ENCODE data around the gene ARHGAP42.

GRCh38 chr11:100942016-100942415, 254.9 kb downstream of the ARHGAP42 start:
- TF ChIP-seq LARP7 (IDR thresholded peaks at IDR 0.05) (no peak), BRCA1 (IDR thresholded peaks at IDR 0.05; ENCODE audit: low read depth, low read length) (no peak), ZBTB40 (IDR thresholded peaks at IDR 0.05; ENCODE audit: borderline replicate concordance) (no peak), CHD1 (IDR thresholded peaks at IDR 0.05; ENCODE audit: low read depth, low read length) (no peak), KDM1A (IDR thresholded peaks at IDR 0.05; ENCODE audit: borderline replicate concordance) (no peak), NFYB (IDR thresholded peaks at IDR 0.05; ENCODE audit: insufficient read depth, low read depth, low read length) (no peak), CREB1 (IDR thresholded peaks at IDR 0.05; ENCODE audit: low read depth) (no peak), SPI1 (IDR thresholded peaks at IDR 0.05; ENCODE audit: borderline replicate concordance, insufficient read depth, low read depth, low read length) (no peak), RCOR1 (conservative IDR thresholded peaks at IDR 0.05; ENCODE audit: low read depth, low read length) (no peak), SMARCA5 (IDR thresholded peaks at IDR 0.05) (no peak), RELA (IDR thresholded peaks at IDR 0.05; ENCODE audit: borderline replicate concordance, partially characterized antibody) (no peak)
- TF ChIP-seq, protein P1, sequence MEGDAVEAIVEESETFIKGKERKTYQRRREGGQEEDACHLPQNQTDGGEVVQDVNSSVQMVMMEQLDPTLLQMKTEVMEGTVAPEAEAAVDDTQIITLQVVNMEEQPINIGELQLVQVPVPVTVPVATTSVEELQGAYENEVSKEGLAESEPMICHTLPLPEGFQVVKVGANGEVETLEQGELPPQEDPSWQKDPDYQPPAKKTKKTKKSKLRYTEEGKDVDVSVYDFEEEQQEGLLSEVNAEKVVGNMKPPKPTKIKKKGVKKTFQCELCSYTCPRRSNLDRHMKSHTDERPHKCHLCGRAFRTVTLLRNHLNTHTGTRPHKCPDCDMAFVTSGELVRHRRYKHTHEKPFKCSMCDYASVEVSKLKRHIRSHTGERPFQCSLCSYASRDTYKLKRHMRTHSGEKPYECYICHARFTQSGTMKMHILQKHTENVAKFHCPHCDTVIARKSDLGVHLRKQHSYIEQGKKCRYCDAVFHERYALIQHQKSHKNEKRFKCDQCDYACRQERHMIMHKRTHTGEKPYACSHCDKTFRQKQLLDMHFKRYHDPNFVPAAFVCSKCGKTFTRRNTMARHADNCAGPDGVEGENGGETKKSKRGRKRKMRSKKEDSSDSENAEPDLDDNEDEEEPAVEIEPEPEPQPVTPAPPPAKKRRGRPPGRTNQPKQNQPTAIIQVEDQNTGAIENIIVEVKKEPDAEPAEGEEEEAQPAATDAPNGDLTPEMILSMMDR (IDR thresholded peaks at IDR 0.05 in 2 of 3, conservative IDR thresholded peaks at IDR 0.05 in 1 of 3; ENCODE audit: control insufficient read depth in 2 of 3, extremely low read depth in 1 of 3, insufficient read depth in 1 of 3, low read depth in 3 of 3, low read length in 3 of 3) = no peak

All from GM12878 (cell line).